AG04449 (cell line): ENCODE results near the gene ZNF622.

Experiments used
- CTCF ChIA-PET: fragments of 350-600 bp; formaldehyde crosslinking; extraction: SDS; loops from one replicate; lab custom pipeline; 2021; ENCODE audit warnings: antibody characterized with exemption; lab: Yijun Ruan, JAX
- POLR2A ChIA-PET: fragments of 400-600, 350-600 bp; formaldehyde crosslinking; extraction: SDS; loops from one replicate; lab custom pipeline; 2020; ENCODE audit warnings: antibody characterized with exemption, inconsistent platforms; lab: Yijun Ruan, JAX
- DNase-seq: peaks from one replicate; pipeline ENCODE4 v3.0.0-alpha.2; 2010; ENCODE audit warnings: low read depth, low spot score
- H3K4me3 ChIP-seq: 2 replicates; pipeline ENCODE4 v1.5.1; 2011; ENCODE audit warnings: low read depth, mild to moderate bottlenecking, control low read depth, low read length
- CTCF ChIP-seq: IDR thresholded peaks from one replicate; pipeline ENCODE4 v1.5.1; 2011; ENCODE audit warnings: mild to moderate bottlenecking, moderate library complexity, low read length, control low read depth, inconsistent platforms; ENCODE audit not compliant: insufficient read depth; ENCODE audit errors: missing control alignments

ZNF622 gene

GRCh38 chr5:16505140-16505891 lies 39.7 kb upstream of the ZNF622 start:
- DNase-seq, result no peak
- H3K4me3 ChIP-seq, result no peak overlapping the region
- TF ChIP-seq CTCF, result no peak
- ChIA-PET POLR2A (no interaction called here), CTCF (interaction anchor here (2.0 to 2.7 kb wide), 2 partner anchors 15 to 47 kb away, joined by 6 to 17 read pairs; no protein-coding TSS in a partner anchor)

GRCh38 chr5:16504571-16504970 lies 39.0 kb upstream of the ZNF622 start:
- ChIA-PET POLR2A (no interaction called here), CTCF (no interaction called here)
- H3K4me3 ChIP-seq, result no peak overlapping the region
- no peak for TF ChIP-seq CTCF
- DNase-seq, result no peak

- DNase-seq, result no peak
- H3K4me3 ChIP-seq, result no peak overlapping the region
- CTCF ChIA-PET, result interaction anchor here (1.4 to 3.2 kb wide), 3 partner anchors 12 to 50 kb away, joined by 3 to 17 read pairs (median 8); no protein-coding TSS in a partner anchor
- POLR2A ChIA-PET, result interaction anchor here (0.9 kb wide), 1 partner anchor 34 kb away, joined by 3 read pairs; no protein-coding TSS in a partner anchor
- no peak for TF ChIP-seq CTCF
Observed at GRCh38 chr5:16502866-16503265, 37.3 kb upstream of the ZNF622 start.

GRCh38 chr5:16500024-16500423 lies 34.4 kb upstream of the ZNF622 start:
- ChIA-PET POLR2A (no interaction called here), CTCF (interaction anchor here (1.8 to 2.5 kb wide), 2 partner anchors 10 to 52 kb away, joined by 6 to 19 read pairs; no protein-coding TSS in a partner anchor)
- no peak for TF ChIP-seq CTCF
- H3K4me3 ChIP-seq, result no peak overlapping the region
- no peak for DNase-seq

- ChIA-PET POLR2A (no interaction called here), CTCF (interaction anchor here (1.5 to 3.3 kb wide), 3 partner anchors 10 to 53 kb away, joined by 3 to 36 read pairs (median 6); no protein-coding TSS in a partner anchor)
- no peak for DNase-seq
- no peak for TF ChIP-seq CTCF
- H3K4me3 ChIP-seq, result no peak overlapping the region
Observed at GRCh38 chr5:16497546-16497945, 31.9 kb upstream of the ZNF622 start.

GRCh38 chr5:16493261-16493660 lies 27.7 kb upstream of the ZNF622 start:
- no peak for DNase-seq
- POLR2A ChIA-PET, result no interaction called here
- H3K4me3 ChIP-seq, result no peak overlapping the region
- TF ChIP-seq CTCF, result no peak
- CTCF ChIA-PET, result interaction anchor here (1.4 to 7.6 kb wide), 2 partner anchors 10 to 54 kb away, joined by 10 to 254 read pairs; no protein-coding TSS in a partner anchor
